SK-MEL-5 (cell line): Measurements from ENCODE around the gene DCAF8. TPM values are rescaled to one million over a fixed set of nuclear protein-coding genes. Genes with fewer than 3 reads are reported as not detected.

Experiments
- DNase-seq: peaks from one replicate; pipeline ENCODE4 v3.0.0-alpha.2; 2016; ENCODE audit warnings: low read depth, low spot score
- in situ Hi-C: cut with HindIII; loops from 2 replicates; pipeline ENCODE4 v1.10.0; 2016; ENCODE audit warnings: low sequenced_read_pairs, high pct_unique_total_duplicates, low pct_unique_long_range_greater_than_20kb
- total RNA-seq: library from RNA; depleted of rRNA; stranded (reverse); fragments of >200 nt; shearing (Covaris generic); gene quantifications from 2 replicates; pipeline ENCODE4 v1.2.3, GENCODE V29; 2014

DCAF8 gene
- total RNA-seq, 1 experiment from 2014 or later, result 61.5 TPM

DNA sequence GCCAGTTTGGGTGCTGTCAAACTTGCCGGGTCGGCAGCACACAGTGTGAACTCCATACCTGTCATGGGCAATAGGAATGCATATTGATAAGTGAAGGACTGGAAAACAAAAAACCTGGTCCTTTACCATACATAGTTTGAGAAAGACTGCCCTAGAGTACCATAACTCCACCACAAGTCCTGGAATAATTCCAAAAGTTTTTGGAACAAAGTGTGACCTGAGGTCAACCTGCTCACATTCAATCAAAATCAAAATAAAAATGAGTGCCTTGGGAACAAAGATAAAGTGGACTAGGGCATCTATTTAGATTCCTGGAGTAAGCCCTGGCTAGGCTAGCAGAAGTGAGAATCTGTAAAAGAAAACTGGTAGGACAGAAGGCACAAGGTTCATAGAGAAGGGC is 15.0 kb upstream of the DCAF8 start:
- no peak for DNase-seq
- in situ Hi-C loops, result no loop called here

- in situ Hi-C loops, result no loop called here
- no peak for DNase-seq
Observed at GRCh38 chr1:160271025-160271424, 8.7 kb upstream of the DCAF8 start.

DNA sequence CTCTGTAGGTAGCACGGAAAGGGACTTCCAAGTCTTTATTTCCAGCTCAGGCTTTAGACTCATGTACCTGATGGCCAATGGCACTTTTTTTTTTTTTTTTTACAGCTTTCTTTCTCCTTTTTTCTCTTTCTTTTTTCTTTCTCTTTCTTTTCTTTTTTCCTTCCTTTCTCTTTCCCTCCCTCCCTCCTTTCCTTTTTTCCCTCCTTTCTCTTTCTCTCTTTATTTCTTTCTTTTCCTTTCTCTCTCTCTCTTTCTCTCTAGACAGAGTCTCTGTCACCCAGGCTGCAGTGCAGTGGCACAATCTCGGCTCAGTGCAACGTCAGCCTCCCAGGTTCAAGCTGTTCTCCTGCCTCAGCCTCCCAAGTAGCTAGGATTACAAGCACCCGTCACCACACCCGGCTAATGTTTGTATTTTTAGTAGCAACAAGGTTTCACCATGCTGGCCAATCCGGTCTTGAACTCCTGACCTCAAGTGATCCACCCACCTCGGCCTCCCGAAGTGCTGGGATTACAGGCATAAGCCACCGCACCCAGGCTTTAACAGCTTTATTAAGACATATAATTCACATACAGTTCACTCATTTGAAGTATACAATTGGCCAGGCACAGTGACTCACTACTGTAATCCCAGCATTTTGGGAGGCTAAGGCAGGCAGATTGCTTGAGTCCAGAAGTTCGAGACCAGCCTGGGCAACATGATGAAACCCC is 5.1 kb upstream of the DCAF8 start:
- in situ Hi-C loops, result no loop called here
- DNase-seq, result no peak

DNA sequence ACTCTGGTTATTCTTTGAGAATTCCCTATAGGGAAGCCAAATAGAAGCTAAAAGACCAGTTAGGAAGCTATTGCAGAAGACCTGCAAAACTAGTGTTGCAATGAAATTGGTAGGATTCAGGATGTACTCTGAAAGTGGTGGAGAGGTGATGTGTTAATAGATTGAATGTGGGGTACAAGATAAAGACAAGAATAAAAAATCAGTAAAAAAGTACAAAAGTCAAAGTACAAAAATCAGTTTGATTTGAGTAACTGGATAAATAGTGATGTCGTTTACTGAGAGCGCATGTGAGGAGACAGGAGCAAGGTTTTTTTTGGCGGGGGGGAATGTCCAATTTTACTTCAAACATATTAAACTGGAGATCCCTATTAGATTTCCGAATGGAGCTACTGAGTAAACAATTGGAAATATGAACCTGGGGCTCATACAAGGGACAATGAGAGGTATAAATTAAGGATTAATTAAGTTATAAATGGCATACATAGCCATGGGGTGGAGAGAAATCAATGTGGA is 2.5 kb upstream of the DCAF8 start:
- in situ Hi-C loops, result no loop called here
- no peak for DNase-seq

- in situ Hi-C loops, result no loop called here
- DNase-seq, result peak; percentile 29
Observed at GRCh38 chr1:160261556-160261892, 825 bp downstream of the DCAF8 start.

- in situ Hi-C loops, result no loop called here
- DNase-seq, result peak; percentile 53
Observed at GRCh38 chr1:160260406-160261382, 1.7 kb downstream of the DCAF8 start.

DNA sequence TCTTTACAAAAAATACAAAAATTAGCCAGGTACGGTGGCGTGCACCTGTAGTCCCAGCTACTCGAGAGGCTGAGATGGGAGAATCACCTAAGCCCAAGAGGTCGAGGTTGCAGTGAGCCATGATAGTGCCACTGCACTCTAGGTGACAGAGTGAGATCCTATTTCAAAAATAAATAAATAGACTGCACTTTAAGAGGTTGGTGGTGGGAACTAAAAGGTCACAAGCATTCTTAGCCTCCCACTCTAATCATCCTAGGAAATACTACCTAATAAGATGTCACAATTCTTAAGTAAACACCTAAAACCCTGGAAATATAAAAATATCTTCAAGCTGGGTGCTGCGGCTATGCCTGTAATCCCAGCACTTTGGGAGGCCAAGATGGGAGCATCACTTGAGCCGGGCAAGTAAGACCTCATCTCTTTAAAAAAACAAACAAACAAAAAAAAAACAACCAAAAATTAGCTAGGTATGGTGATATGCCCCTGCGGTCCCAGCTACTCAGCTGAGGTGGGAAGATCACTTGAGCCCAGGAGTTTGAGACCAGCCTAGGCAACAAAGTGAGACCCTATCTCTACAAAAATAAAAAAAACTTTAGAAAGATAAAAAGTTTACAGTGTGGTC is 4.1 kb downstream of the DCAF8 start:
- in situ Hi-C loops, result loop anchor here (10.0 kb wide), 1 partner anchor 153 kb away; no protein-coding TSS in a partner anchor
- DNase-seq, result no peak

- in situ Hi-C loops, result loop anchor here (10.0 kb wide), 1 partner anchor 153 kb away; no protein-coding TSS in a partner anchor
- peak; percentile 53 for DNase-seq
Observed at GRCh38 chr1:160257411-160258015, 4.8 kb downstream of the DCAF8 start.

DNA sequence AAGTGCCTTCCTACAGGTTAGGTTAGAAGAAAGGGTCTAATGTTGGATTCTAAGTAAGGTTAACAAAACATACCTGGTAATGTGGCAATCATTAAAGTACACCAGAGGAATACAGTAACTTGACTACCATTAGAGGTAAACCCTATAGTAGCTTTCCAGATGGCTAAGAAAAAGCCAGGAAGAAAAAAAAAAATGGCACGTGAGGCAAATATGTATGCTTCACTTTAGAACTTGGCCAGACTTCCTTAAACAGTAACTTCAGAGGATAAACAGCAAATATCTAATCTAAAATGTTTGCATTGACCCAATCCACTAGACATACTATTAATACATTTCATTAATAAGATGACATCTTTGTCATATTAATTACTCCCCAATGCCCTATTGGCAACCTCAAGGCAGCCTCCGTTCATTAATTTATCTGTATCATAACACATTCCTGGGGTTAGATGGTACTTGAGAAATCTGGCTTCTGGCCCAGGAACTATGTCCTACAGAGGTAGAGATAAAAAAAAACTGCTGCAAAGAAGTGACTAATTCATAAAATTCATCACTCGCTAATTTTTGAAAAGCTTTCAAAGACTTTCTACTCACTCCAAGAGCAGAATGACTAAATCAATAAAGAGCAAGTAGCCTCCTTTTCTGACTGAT is 5.8 kb downstream of the DCAF8 start:
- in situ Hi-C loops, result loop anchor here (10.0 kb wide), 1 partner anchor 152 kb away; no protein-coding TSS in a partner anchor
- DNase-seq, result no peak

GRCh38 chr1:160255781-160256300 is 6.5 kb downstream of the DCAF8 start:
- in situ Hi-C loops, result loop anchor here (10.0 kb wide), 1 partner anchor 151 kb away; no protein-coding TSS in a partner anchor
- DNase-seq, result no peak

GRCh38 chr1:160251687-160252526 is 10.4 kb downstream of the DCAF8 start:
- in situ Hi-C loops, result loop anchor here (10.0 kb wide), 1 partner anchor 147 kb away; no protein-coding TSS in a partner anchor
- DNase-seq, result peak; percentile 82

- in situ Hi-C loops, result loop anchor here (10.0 kb wide), 1 partner anchor 146 kb away; no protein-coding TSS in a partner anchor
- DNase-seq, result no peak
Observed at GRCh38 chr1:160251011-160251410, 11.3 kb downstream of the DCAF8 start.

- no peak for DNase-seq
- in situ Hi-C loops, result no loop called here
Observed at GRCh38 chr1:160247053-160247452, 15.3 kb downstream of the DCAF8 start.

- no peak for DNase-seq
Observed at GRCh38 chr1:160245434-160245833, 16.9 kb downstream of the DCAF8 start.

GRCh38 chr1:160244209-160244608 is 18.1 kb downstream of the DCAF8 start:
- in situ Hi-C loops, result no loop called here
- DNase-seq, result no peak

More at GRCh38 chr1:160245434-160245833, 16.9 kb downstream of the DCAF8 start:
- in situ Hi-C loops, result no loop called here

GRCh38 chr1:160243767-160244166 is 18.6 kb downstream of the DCAF8 start:
- DNase-seq, result no peak
- in situ Hi-C loops, result no loop called here
